HEK293 (cell line): ENCODE measurements around the gene ICAM4.
A peak's percentile ranks its signal among the peaks of the same experiment; 100 is the strongest.

Experiments
- EGR2 ChIP-seq: fragments of 450-650 bp; formaldehyde crosslinking; IDR thresholded peaks from 2 replicates; pipeline ENCODE4 v1.5.1; 2016; ENCODE audit warnings: low read depth, missing biosample characterization, missing genetic modification characterization
- GLIS1 ChIP-seq: fragments of 450-650 bp; formaldehyde crosslinking; IDR thresholded peaks from 2 replicates; pipeline ENCODE4 v1.5.1; 2016; ENCODE audit warnings: missing biosample characterization, missing genetic modification characterization
- HIC1 ChIP-seq: fragments of 450-650 bp; formaldehyde crosslinking; IDR thresholded peaks from 2 replicates; pipeline ENCODE4 v1.5.1; 2016; ENCODE audit warnings: missing biosample characterization, missing genetic modification characterization
- HOXD13 ChIP-seq: sonication (generic); formaldehyde crosslinking; IDR thresholded peaks from 2 replicates; pipeline ENCODE4 v1.8.0; 2022; ENCODE audit warnings: missing genetic modification reagents, borderline replicate concordance
- KLF8 ChIP-seq: fragments of 450-650 bp; formaldehyde crosslinking; IDR thresholded peaks from 2 replicates; pipeline ENCODE4 v1.5.1; 2016; ENCODE audit warnings: missing biosample characterization, missing genetic modification characterization
- PATZ1 ChIP-seq: fragments of 450-650 bp; formaldehyde crosslinking; IDR thresholded peaks from 2 replicates; pipeline ENCODE4 v1.5.1; 2016; ENCODE audit warnings: missing biosample characterization, missing genetic modification characterization
- YY2 ChIP-seq: fragments of 450-650 bp; formaldehyde crosslinking; IDR thresholded peaks from 2 replicates; pipeline ENCODE4 v1.5.1; 2016; ENCODE audit warnings: missing biosample characterization, missing genetic modification characterization
- ZBTB20 ChIP-seq: fragments of 450-650 bp; formaldehyde crosslinking; IDR thresholded peaks from 2 replicates; pipeline ENCODE4 v1.5.1; 2016; ENCODE audit warnings: missing biosample characterization, missing genetic modification characterization
- ZBTB48 ChIP-seq: fragments of 450-650 bp; formaldehyde crosslinking; IDR thresholded peaks from 2 replicates; pipeline ENCODE4 v1.5.1; 2016; ENCODE audit warnings: missing biosample characterization, missing genetic modification characterization
- ZBTB49 ChIP-seq: fragments of 450-650 bp; formaldehyde crosslinking; IDR thresholded peaks from 2 replicates; pipeline ENCODE4 v1.5.1; 2016; ENCODE audit warnings: missing biosample characterization, missing genetic modification characterization, low read depth
- ZFHX2 ChIP-seq: fragments of 450-650 bp; formaldehyde crosslinking; conservative IDR thresholded peaks from 2 replicates; pipeline ENCODE4 v1.5.1; 2016; ENCODE audit warnings: missing biosample characterization, missing genetic modification characterization
- ZNF223 ChIP-seq: fragments of 450-650 bp; formaldehyde crosslinking; IDR thresholded peaks from 2 replicates; pipeline ENCODE4 v1.5.1; 2016; ENCODE audit warnings: missing biosample characterization, missing genetic modification characterization
- ZNF26 ChIP-seq: fragments of 450-650 bp; formaldehyde crosslinking; IDR thresholded peaks from 2 replicates; pipeline ENCODE4 v1.5.1; 2016; ENCODE audit warnings: missing biosample characterization, missing genetic modification characterization
- ZNF362 ChIP-seq: fragments of 450-650 bp; formaldehyde crosslinking; IDR thresholded peaks from 2 replicates; pipeline ENCODE4 v1.5.1; 2016; ENCODE audit warnings: missing biosample characterization, missing genetic modification characterization
- ZNF416 ChIP-seq: fragments of 450-650 bp; formaldehyde crosslinking; IDR thresholded peaks from 2 replicates; pipeline ENCODE4 v1.5.1; 2016; ENCODE audit warnings: missing biosample characterization, missing genetic modification characterization
- ZNF518A ChIP-seq: fragments of 450-650 bp; formaldehyde crosslinking; conservative IDR thresholded peaks from 2 replicates; pipeline ENCODE4 v1.5.1; 2016; ENCODE audit warnings: low read depth, missing biosample characterization, missing genetic modification characterization
- ZNF521 ChIP-seq: fragments of 450-650 bp; formaldehyde crosslinking; IDR thresholded peaks from 2 replicates; pipeline ENCODE4 v1.5.1; 2017; ENCODE audit warnings: missing biosample characterization, mild to moderate bottlenecking, missing genetic modification characterization
- ZNF596 ChIP-seq: fragments of 450-650 bp; IDR thresholded peaks from 2 replicates; pipeline ENCODE4 v1.5.0; 2018; ENCODE audit warnings: missing biosample characterization, mild to moderate bottlenecking, missing genetic modification characterization, moderate library complexity
- ZNF645 ChIP-seq: fragments of 450-650 bp; formaldehyde crosslinking; IDR thresholded peaks from 2 replicates; pipeline ENCODE4; 2016; ENCODE audit warnings: missing biosample characterization, missing genetic modification characterization
- ZNF677 ChIP-seq: fragments of 450-650 bp; IDR thresholded peaks from 2 replicates; pipeline ENCODE4 v1.5.0; 2018; ENCODE audit warnings: missing biosample characterization, mild to moderate bottlenecking, missing genetic modification characterization, moderate library complexity
- ZSCAN18 ChIP-seq: fragments of 450-650 bp; formaldehyde crosslinking; IDR thresholded peaks from 2 replicates; pipeline ENCODE4 v1.5.1; 2016; ENCODE audit warnings: missing biosample characterization, missing genetic modification characterization
- ZXDB ChIP-seq: fragments of 450-650 bp; formaldehyde crosslinking; IDR thresholded peaks from 2 replicates; pipeline ENCODE4 v1.5.1; 2016; ENCODE audit warnings: missing biosample characterization, missing genetic modification characterization

The ICAM4 gene

GRCh38 chr19:10289836-10290356 lies 3.1 kb downstream of the ICAM4 start, which contains the start of gene ICAM5 (continued):
- no peak for TF ChIP-seq ZBTB20
- peak; percentile 52 for TF ChIP-seq PATZ1 (tag by site-specific recombination)
- no peak for TF ChIP-seq ZBTB49
- TF ChIP-seq ZNF362 (tag by site-specific recombination): no peak
- TF ChIP-seq GLIS1: peak; percentile 50
- TF ChIP-seq ZBTB48 (tag by site-specific recombination): peak; percentile 96; the same call in 1 of the 2 replicates
- peak; percentile 91 for TF ChIP-seq ZFHX2 (tag by site-specific recombination)
- no peak for TF ChIP-seq ZNF26 (tag by site-specific recombination)
- TF ChIP-seq ZNF521 (tag by site-specific recombination): no peak
- TF ChIP-seq ZNF223: no peak
- no peak for TF ChIP-seq HOXD13 (CRISPR knock-in tag)
- TF ChIP-seq ZNF677 (tag by site-specific recombination): no peak
- 0 out of 2 replicates have a peak, but pooled peaks have one; percentile 11 for TF ChIP-seq ZXDB (tag by site-specific recombination)
- TF ChIP-seq HIC1 (tag by site-specific recombination): peak; percentile 76; the same call in 1 of the 2 replicates
- TF ChIP-seq ZSCAN18: no peak
- no peak for TF ChIP-seq ZNF596
- no peak for TF ChIP-seq ZNF518A
- no peak for TF ChIP-seq ZNF645 (tag by site-specific recombination)
- TF ChIP-seq KLF8 (tag by site-specific recombination): peak; percentile 67; the same call in 1 of the 2 replicates
- no peak for TF ChIP-seq ZNF416 (tag by site-specific recombination)
- TF ChIP-seq YY2: no peak
- TF ChIP-seq EGR2 (tag by site-specific recombination): peak; percentile 88
